Fibroblast of the aortic adventitia (primary cell): ENCODE data around the gene C4orf33. TPM values are rescaled to one million over a fixed set of nuclear protein-coding genes. Genes with fewer than 3 reads are reported as not detected.
"Not testable (repeated sequence)": the region's sequence is repeated elsewhere in the genome, so short reads cannot be mapped to it uniquely, and the experiment has no call there.

Source experiments
- DNase-seq: peaks from one replicate; pipeline ENCODE4 v3.0.0-alpha.2; 2010; ENCODE audit warnings: low read depth
- H3K4me3 ChIP-seq: 2 replicates; pipeline ENCODE4 v1.5.1; 2011; ENCODE audit warnings: low read depth, mild to moderate bottlenecking, control low read depth, low read length, moderate library complexity
- CTCF ChIP-seq: IDR thresholded peaks from 2 replicates; pipeline ENCODE4 v1.5.1; 2011; ENCODE audit warnings: mild to moderate bottlenecking, low read length, control low read depth, inconsistent platforms; ENCODE audit not compliant: insufficient read depth
- total RNA-seq: library from RNA; depleted of rRNA; stranded (reverse); fragments of >200 nt; gene quantifications from 2 replicates; pipeline ENCODE4 v1.2.3, GENCODE V29; 2012; ENCODE audit warnings: low replicate concordance

The C4orf33 gene
- total RNA-seq, result 11.5 and 17.5 TPM in 2 replicates

- H3K4me3 ChIP-seq, result peak within 1 kb of the TSS; percentile 64
- DNase-seq, result peak; percentile 74
- TF ChIP-seq CTCF, result no peak
These were observed at the start of gene C4orf33 for GRCh38 chr4:129095811-129096454. Gene C4orf33, plus strand, starts transcription at chr4:129096152. Its CDS starts 6,459 bp downstream, at chr4:129102611.

- H3K4me3 ChIP-seq, result no peak overlapping the region
- DNase-seq, result no peak
These were observed 36.9 kb upstream of the C4orf33 start for GRCh38 chr4:129059028-129059427.

GRCh38 chr4:129062580-129062979 is 33.4 kb upstream of the C4orf33 start:
- DNase-seq, result no peak
- no peak overlapping the region for H3K4me3 ChIP-seq
- no peak for TF ChIP-seq CTCF

More at GRCh38 chr4:129059028-129059427, 36.9 kb upstream of the C4orf33 start:
- no peak for TF ChIP-seq CTCF

- no peak overlapping the region for H3K4me3 ChIP-seq
- DNase-seq, result no peak
These were observed 32.3 kb upstream of the C4orf33 start for GRCh38 chr4:129063640-129064039.

GRCh38 chr4:129064717-129065116 is 31.2 kb upstream of the C4orf33 start:
- DNase-seq, result peak; percentile 66
- H3K4me3 ChIP-seq, result no peak overlapping the region
- no peak for TF ChIP-seq CTCF

More at GRCh38 chr4:129063640-129064039, 32.3 kb upstream of the C4orf33 start:
- TF ChIP-seq CTCF, result no peak

GRCh38 chr4:129069537-129069936 is 26.4 kb upstream of the C4orf33 start:
- DNase-seq, H3K4me3 ChIP-seq: not testable (repeated sequence)

- H3K4me3 ChIP-seq, result no peak overlapping the region
- no peak for TF ChIP-seq CTCF
- no peak for DNase-seq
These were observed 18.6 kb upstream of the C4orf33 start for GRCh38 chr4:129077326-129077725.
